HG02943 (cell line): ENCODE data around the gene OR2B3.
"Not testable (repeated sequence)": the region's sequence is repeated elsewhere in the genome, so short reads cannot be mapped to it uniquely, and the experiment has no call there.

ENCODE experiments used
- ATAC-seq: cut with Tn5 transposase; IDR thresholded peaks from one replicate; pipeline ENCODE4 v1.9.1; 2021; ENCODE audit warnings: mild to moderate bottlenecking, low read depth, moderate library complexity; ENCODE audit not compliant: unreplicated experiment

The OR2B3 gene

GRCh38 chr6:29087213-29087612 lies at the start of gene OR2B3:
OR2B3 (minus strand) TSS chr6:29087313; CDS start chr6:29087248, 65 bp downstream.
- no peak for ATAC-seq

GRCh38 chr6:29131691-29132090 lies 44.6 kb upstream of the OR2B3 start:
- no peak for ATAC-seq

- no peak for ATAC-seq
Observed at GRCh38 chr6:29130644-29131043, 43.5 kb upstream of the OR2B3 start.

- ATAC-seq = no peak
Observed at GRCh38 chr6:29129326-29130012, 42.4 kb upstream of the OR2B3 start.

GRCh38 chr6:29114964-29115363 lies 27.9 kb upstream of the OR2B3 start:
- not testable (repeated sequence) for ATAC-seq

- ATAC-seq = no peak
Observed at GRCh38 chr6:29112135-29112534, 25.0 kb upstream of the OR2B3 start.

- ATAC-seq = no peak
Observed at GRCh38 chr6:29107758-29108157, 20.6 kb upstream of the OR2B3 start, which contains the start of gene OR2J3. OR2J3 (plus strand) TSS chr6:29108058; CDS start chr6:29111891, 3,833 bp downstream.

GRCh38 chr6:29099190-29099589 lies 12.1 kb upstream of the OR2B3 start, which contains the start of gene OR2J1:
OR2J1 (plus strand) TSS chr6:29099490; CDS start chr6:29100943, 1,453 bp downstream.
- ATAC-seq = no peak

- ATAC-seq = no peak
Observed at GRCh38 chr6:29097803-29098202, 10.7 kb upstream of the OR2B3 start.

- no peak for ATAC-seq
Observed at GRCh38 chr6:29092957-29093356, 5.8 kb upstream of the OR2B3 start.

- ATAC-seq = no peak
Observed at GRCh38 chr6:29082457-29082856, 4.7 kb downstream of the OR2B3 start.

GRCh38 chr6:29081312-29081711 lies 5.8 kb downstream of the OR2B3 start:
- ATAC-seq = no peak

GRCh38 chr6:29079203-29079602 lies 7.9 kb downstream of the OR2B3 start:
- ATAC-seq = no peak

- no peak for ATAC-seq
Observed at GRCh38 chr6:29071831-29072723, 15.0 kb downstream of the OR2B3 start.

- ATAC-seq = no peak
Observed at GRCh38 chr6:29051680-29052079, 35.4 kb downstream of the OR2B3 start.

- no peak for ATAC-seq
Observed at GRCh38 chr6:29045075-29045474, 42.0 kb downstream of the OR2B3 start, which contains the start of gene OR2W1. OR2W1 (minus strand) TSS chr6:29045175; CDS start chr6:29045175, 0 bp downstream.
